Panc1 (cell line): Measurements from ENCODE around the gene MYADML2. TPM values are rescaled to one million over a fixed set of nuclear protein-coding genes. Genes with fewer than 3 reads are reported as not detected.

ENCODE experiments used
- ATAC-seq: fragments of 200-7000 bp; cut with Tn5 transposase; 2 replicates; pipeline ENCODE4 v1.9.1; 2020; ENCODE audit warnings: mild to moderate bottlenecking, moderate library complexity
- BruUV-seq: library from RNA; stranded (reverse); fragments of 400-500 nt; replicated peaks from 2 replicates; lab custom pipeline; 2021; lab: Mats Ljungman, UMichigan
- CTCF ChIA-PET: fragments of 300-600 bp; sonication (Branson Sonifier 250); formaldehyde crosslinking; loops from one replicate; lab custom pipeline; 2022; ENCODE audit warnings: antibody characterized with exemption; lab: Charles Lee
- POLR2A ChIA-PET: fragments of 300-600 bp; sonication (Branson Sonifier 250); formaldehyde crosslinking; loops from one replicate; lab custom pipeline; 2022; ENCODE audit warnings: antibody characterized with exemption; lab: Charles Lee
- DNase-seq: peaks from one replicate; pipeline ENCODE4 v3.0.0-alpha.2; 2010; ENCODE audit warnings: low read depth, low spot score
- H3K27ac ChIP-seq: 2 replicates; pipeline ENCODE4 v1.5.1; 2011; ENCODE audit warnings: mild to moderate bottlenecking, low read length, inconsistent platforms
- H3K27me3 ChIP-seq: fragments of 200-500 bp; sonication (Bioruptor generic); 2 replicates; pipeline ENCODE4 v1.6.0; 2014; ENCODE audit warnings: low read length, inconsistent platforms; ENCODE audit not compliant: control insufficient read depth, insufficient read depth
- H3K36me3 ChIP-seq: fragments of 200-500 bp; sonication (Bioruptor generic); 2 replicates; pipeline ENCODE4 v1.5.1; 2014; ENCODE audit warnings: inconsistent platforms, mild to moderate bottlenecking, low read length, moderate library complexity; ENCODE audit not compliant: control insufficient read depth, insufficient read depth
- H3K4me1 ChIP-seq: 2 replicates; pipeline ENCODE4 v1.5.1; 2011; ENCODE audit warnings: inconsistent platforms, mild to moderate bottlenecking, low read length, moderate library complexity; ENCODE audit not compliant: control insufficient read depth, insufficient read depth
- H3K4me3 ChIP-seq, 2 experiments: 2 replicates each; pipeline ENCODE4 v1.5.1; 2011 to 2012; ENCODE audit warnings: low read depth in 2 of 2, low read length in 2 of 2, mild to moderate bottlenecking in 2 of 2, inconsistent platforms in 1 of 2, moderate library complexity in 1 of 2
- H3K9me3 ChIP-seq: fragments of 200-500 bp; sonication (Bioruptor generic); 2 replicates; pipeline ENCODE4 v1.5.1; 2014; ENCODE audit warnings: low read depth, mild to moderate bottlenecking, inconsistent platforms, low read length, moderate library complexity; ENCODE audit not compliant: control insufficient read depth, insufficient read depth
- CTCF ChIP-seq: fragments of 450-650 bp; IDR thresholded peaks from 2 replicates; pipeline ENCODE4 v1.5.1; 2017; ENCODE audit warnings: mild to moderate bottlenecking
- POLR2AphosphoS5 ChIP-seq: IDR thresholded peaks from 2 replicates; pipeline ENCODE4 v1.6.1; 2012; ENCODE audit warnings: mild to moderate bottlenecking, low read depth, low read length, moderate library complexity
- REST ChIP-seq, 2 experiments: IDR thresholded peaks; 2 replicates each; pipeline ENCODE4 v1.6.1; 2011 to 2012; ENCODE audit warnings: low read depth in 2 of 2, control low read depth in 1 of 2, low read length in 1 of 2, mild to moderate bottlenecking in 1 of 2, moderate library complexity in 1 of 2; ENCODE audit not compliant: insufficient read depth in 1 of 2
- SIN3A ChIP-seq: IDR thresholded peaks from 2 replicates; pipeline ENCODE4 v1.6.1; 2012; ENCODE audit warnings: low read depth, mild to moderate bottlenecking, low read length, moderate library complexity, borderline replicate concordance; ENCODE audit not compliant: insufficient read depth
- TCF7L2 ChIP-seq: IDR thresholded peaks from 2 replicates; pipeline ENCODE4 v1.6.1; 2011; ENCODE audit warnings: mild to moderate bottlenecking, low read depth, low read length, inconsistent platforms
- in situ Hi-C: cut with HindIII; loops from 2 replicates; pipeline ENCODE4 v1.10.0; 2016; ENCODE audit warnings: low sequenced_read_pairs, low pct_unique_long_range_greater_than_20kb
- intact Hi-C: fragments of 100-400 bp; cut with micrococcal nuclease; formaldehyde crosslinking; loops from one replicate; pipeline ENCODE4 v1.10.0; 2022; ENCODE audit not compliant: unreplicated experiment
- total RNA-seq: library from RNA; stranded (reverse); gene quantifications from one replicate; pipeline ENCODE4 v1.2.1, GENCODE V29; 2021; ENCODE audit not compliant: unreplicated experiment

MYADML2 gene
- total RNA-seq, 1 experiment from 2014 or later: not detected

- Histone ChIP-seq H3K27me3 (no peaks in the 10 kb centered on the region), H3K4me1 (peaks cover 22% of the 10 kb centered on the region), H3K9me3 (no peaks in the 10 kb centered on the region), H3K27ac (no peak overlapping the region), H3K36me3 (no peaks in the 10 kb centered on the region), H3K4me3 (no peak overlapping the region)
- TF ChIP-seq REST (IDR thresholded peaks at IDR 0.05; ENCODE audit: insufficient read depth in 1 of 2, low read depth in 2 of 2, low read length in 1 of 2) (no peak), CTCF (no peak), TCF7L2 (no peak), SIN3A (no peak), POLR2AphosphoS5 (no peak)
- ChIA-PET CTCF (no interaction called here), POLR2A (interaction anchor here (0.7 kb wide), 1 partner anchor 16 kb away, joined by 3 read pairs; no protein-coding TSS in a partner anchor)
- intact Hi-C loops: no loop called here
- in situ Hi-C loops: no loop called here
- ATAC-seq (no peak), DNase-seq (no peak)
- BruUV-seq: no TSS peak
Measured at GRCh38 chr17:81995463-81996231, 48.6 kb upstream of the MYADML2 start.

- intact Hi-C loops: no loop called here
- Histone ChIP-seq H3K9me3 (no peaks in the 10 kb centered on the region), H3K27ac (no peak overlapping the region), H3K4me1 (peaks cover 21% of the 10 kb centered on the region), H3K4me3 (no peak overlapping the region), H3K27me3 (no peaks in the 10 kb centered on the region), H3K36me3 (no peaks in the 10 kb centered on the region)
- POLR2A ChIA-PET: no interaction called here
- no TSS peak for BruUV-seq
- DNase-seq: no peak
- no peak for ATAC-seq
- TF ChIP-seq REST (IDR thresholded peaks at IDR 0.05; ENCODE audit: insufficient read depth in 1 of 2, low read depth in 2 of 2, low read length in 1 of 2) (no peak), SIN3A (no peak), CTCF (no peak), POLR2AphosphoS5 (no peak), TCF7L2 (no peak)
- CTCF ChIA-PET: no interaction called here
- in situ Hi-C loops: no loop called here
Measured at GRCh38 chr17:81994593-81995462, 47.8 kb upstream of the MYADML2 start.
